Measurements from ENCODE around the gene ME3. TPM values are rescaled to one million over a fixed set of nuclear protein-coding genes. Genes with fewer than 3 reads are reported as not detected.

ME3 gene
- total RNA-seq, 1 experiment from 2014 or later: 0.30 TPM

DNA sequence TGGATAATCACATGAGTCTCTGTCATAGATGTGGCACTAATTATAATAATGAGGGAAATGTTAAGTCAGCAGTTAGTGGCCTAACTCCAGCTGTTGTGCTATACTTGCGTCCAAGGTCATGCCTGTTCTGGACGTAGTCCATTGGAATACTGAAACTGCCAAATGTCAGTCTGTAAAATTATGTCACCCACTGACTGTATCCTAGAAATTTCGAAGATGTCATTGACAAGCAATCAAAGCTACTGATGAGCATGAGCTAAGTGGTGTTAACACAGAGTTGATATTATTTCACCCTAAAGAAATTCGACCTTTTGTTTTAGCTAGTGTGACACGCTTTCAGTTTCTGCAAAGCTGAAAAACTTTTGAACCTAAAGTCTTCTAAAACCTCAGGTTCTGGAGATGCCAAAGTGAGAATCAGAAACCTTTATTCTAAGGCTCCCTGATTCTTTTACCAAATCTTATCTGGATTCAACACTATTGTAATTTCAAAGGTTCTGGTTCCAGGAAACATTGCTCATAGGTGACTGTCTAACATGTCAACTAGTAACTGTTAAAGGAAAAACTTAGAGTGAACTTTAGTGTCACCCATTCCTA lies 14.9 kb upstream of the ME3 start:
- H3K79me2 ChIP-seq (ENCODE audit: insufficient read depth, low read length): no peaks in the 10 kb centered on the region
- no peak overlapping the region for H3K4me3 ChIP-seq (replicated peaks in 1 of 2; ENCODE audit: low read depth in 1 of 2, low read length in 2 of 2)
- H3K4me2 ChIP-seq (ENCODE audit: low read length): no peak overlapping the region
- no peaks in the 10 kb centered on the region for H3K9me2 ChIP-seq (ENCODE audit: insufficient read depth)
- DNase-seq (ENCODE audit: low read depth, low spot score): no peak
- no peaks in the 10 kb centered on the region for H3K9me3 ChIP-seq (ENCODE audit: control insufficient read depth in 1 of 2, insufficient read depth in 1 of 2, low read depth in 1 of 2, low read length in 2 of 2)
- ChIA-PET CTCF (no interaction called here), POLR2A (no interaction called here), RAD21 (ENCODE audit: low non-redundant PET in 1 of 2, low total read pairs in 2 of 2, uncharacterized antibody in 2 of 2, unreplicated experiment in 2 of 2) (no interaction called here)
- H3K36me3 ChIP-seq (ENCODE audit: control insufficient read depth in 1 of 2, insufficient read depth in 2 of 2, low read length in 2 of 2): no peaks in the 10 kb centered on the region
- intact Hi-C loops (cut with micrococcal nuclease): no loop called here
- H3K9ac ChIP-seq (ENCODE audit: low read length): no peak overlapping the region
- TF ChIP-seq ZNF274 (IDR thresholded peaks at IDR 0.05; ENCODE audit: low read depth, low read length) (no peak), YY1 (IDR thresholded peaks at IDR 0.05; ENCODE audit: extremely low read depth, insufficient replicate concordance, low read depth, low read length) (no peak), CEBPB (IDR thresholded peaks at IDR 0.05; ENCODE audit: low read depth) (no peak), SIN3A (IDR thresholded peaks at IDR 0.05; ENCODE audit: low read depth) (no peak), CBX3 (IDR thresholded peaks at IDR 0.05; ENCODE audit: low read depth) (no peak), RAD21 (IDR thresholded peaks at IDR 0.05; ENCODE audit: low read depth) (no peak), SP1 (IDR thresholded peaks at IDR 0.05; ENCODE audit: low read depth) (no peak), POLR2A (IDR thresholded peaks at IDR 0.05; ENCODE audit: borderline replicate concordance, extremely low read depth, insufficient read depth, insufficient read length) (no peak), JUND (IDR thresholded peaks at IDR 0.05) (no peak), SRF (IDR thresholded peaks at IDR 0.05; ENCODE audit: low read depth) (no peak), TCF7L2 (IDR thresholded peaks at IDR 0.05; ENCODE audit: borderline replicate concordance, extremely low read depth, insufficient read depth, insufficient read length) (no peak)
- H3K4me1 ChIP-seq (ENCODE audit: control insufficient read depth in 1 of 2, insufficient read depth in 2 of 2, low read length in 2 of 2): peaks cover 0 to 3% of the 10 kb centered on the region in 2 experiments; a peak in 1 of 4 replicates
- no peak overlapping the region for H2AFZ ChIP-seq (ENCODE audit: low read depth, low read length, poor library complexity, severe bottlenecking)
- H3K27ac ChIP-seq (ENCODE audit: low read depth, low read length): no peak overlapping the region
- no peaks in the 10 kb centered on the region for H3K27me3 ChIP-seq (ENCODE audit: insufficient read depth, low read length)
- H4K20me1 ChIP-seq (ENCODE audit: insufficient read depth): no peaks in the 10 kb centered on the region
- BruUV-seq (replicated peaks): no TSS peak
- ATAC-seq: no peak

DNA sequence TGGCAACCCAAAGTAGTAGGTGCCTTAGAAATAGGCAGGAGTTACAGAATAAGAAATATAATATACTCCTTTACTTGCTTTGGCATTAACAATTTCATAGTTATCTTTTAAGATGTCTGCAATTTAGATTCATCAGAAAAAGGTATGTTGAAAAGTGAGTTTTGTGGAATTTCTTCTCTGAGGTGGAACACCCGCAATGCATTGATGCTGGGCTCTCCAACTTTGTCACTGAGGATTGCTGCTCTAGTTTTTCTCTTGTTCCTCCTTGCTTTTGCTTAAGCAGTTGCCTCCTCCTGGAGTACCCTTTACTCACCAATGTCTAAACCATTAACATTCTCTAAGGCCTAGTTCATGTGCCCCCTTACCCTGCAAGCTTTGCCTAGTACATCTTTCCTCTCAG lies 14.1 kb upstream of the ME3 start:
- H4K20me1 ChIP-seq (ENCODE audit: insufficient read depth): no peaks in the 10 kb centered on the region
- H3K27ac ChIP-seq (ENCODE audit: low read depth, low read length): no peak overlapping the region
- no peak for DNase-seq (ENCODE audit: low read depth, low spot score)
- no peaks in the 10 kb centered on the region for H3K9me3 ChIP-seq (ENCODE audit: control insufficient read depth in 1 of 2, insufficient read depth in 1 of 2, low read depth in 1 of 2, low read length in 2 of 2)
- no TSS peak for BruUV-seq (replicated peaks)
- H3K36me3 ChIP-seq (ENCODE audit: control insufficient read depth in 1 of 2, insufficient read depth in 2 of 2, low read length in 2 of 2): no peaks in the 10 kb centered on the region
- H3K9ac ChIP-seq (ENCODE audit: low read length): no peak overlapping the region
- no peak overlapping the region for H3K4me3 ChIP-seq (replicated peaks in 1 of 2; ENCODE audit: low read depth in 1 of 2, low read length in 2 of 2)
- no peaks in the 10 kb centered on the region for H3K9me2 ChIP-seq (ENCODE audit: insufficient read depth)
- H3K4me2 ChIP-seq (ENCODE audit: low read length): no peak overlapping the region
- H3K4me1 ChIP-seq (ENCODE audit: control insufficient read depth in 1 of 2, insufficient read depth in 2 of 2, low read length in 2 of 2): no peaks in the 10 kb centered on the region
- H3K79me2 ChIP-seq (ENCODE audit: insufficient read depth, low read length): no peaks in the 10 kb centered on the region
- H3K27me3 ChIP-seq (ENCODE audit: insufficient read depth, low read length): no peaks in the 10 kb centered on the region
- ChIA-PET POLR2A (no interaction called here), RAD21 (ENCODE audit: low non-redundant PET in 1 of 2, low total read pairs in 2 of 2, uncharacterized antibody in 2 of 2, unreplicated experiment in 2 of 2) (no interaction called here), CTCF (no interaction called here)
- no peak for ATAC-seq
- H2AFZ ChIP-seq (ENCODE audit: low read depth, low read length, poor library complexity, severe bottlenecking): no peak overlapping the region
- intact Hi-C loops (cut with micrococcal nuclease): no loop called here
- TF ChIP-seq POLR2A (IDR thresholded peaks at IDR 0.05; ENCODE audit: borderline replicate concordance, extremely low read depth, insufficient read depth, insufficient read length) (no peak), JUND (IDR thresholded peaks at IDR 0.05) (no peak), ELF1 (IDR thresholded peaks at IDR 0.05; ENCODE audit: borderline replicate concordance, low read depth) (no peak), RAD21 (IDR thresholded peaks at IDR 0.05; ENCODE audit: low read depth) (no peak), ZFX (IDR thresholded peaks at IDR 0.05) (no peak)
- TF ChIP-seq, protein P1, sequence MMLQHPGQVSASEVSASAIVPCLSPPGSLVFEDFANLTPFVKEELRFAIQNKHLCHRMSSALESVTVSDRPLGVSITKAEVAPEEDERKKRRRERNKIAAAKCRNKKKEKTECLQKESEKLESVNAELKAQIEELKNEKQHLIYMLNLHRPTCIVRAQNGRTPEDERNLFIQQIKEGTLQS (IDR thresholded peaks at IDR 0.05): no peak
- TF ChIP-seq, protein P2, sequence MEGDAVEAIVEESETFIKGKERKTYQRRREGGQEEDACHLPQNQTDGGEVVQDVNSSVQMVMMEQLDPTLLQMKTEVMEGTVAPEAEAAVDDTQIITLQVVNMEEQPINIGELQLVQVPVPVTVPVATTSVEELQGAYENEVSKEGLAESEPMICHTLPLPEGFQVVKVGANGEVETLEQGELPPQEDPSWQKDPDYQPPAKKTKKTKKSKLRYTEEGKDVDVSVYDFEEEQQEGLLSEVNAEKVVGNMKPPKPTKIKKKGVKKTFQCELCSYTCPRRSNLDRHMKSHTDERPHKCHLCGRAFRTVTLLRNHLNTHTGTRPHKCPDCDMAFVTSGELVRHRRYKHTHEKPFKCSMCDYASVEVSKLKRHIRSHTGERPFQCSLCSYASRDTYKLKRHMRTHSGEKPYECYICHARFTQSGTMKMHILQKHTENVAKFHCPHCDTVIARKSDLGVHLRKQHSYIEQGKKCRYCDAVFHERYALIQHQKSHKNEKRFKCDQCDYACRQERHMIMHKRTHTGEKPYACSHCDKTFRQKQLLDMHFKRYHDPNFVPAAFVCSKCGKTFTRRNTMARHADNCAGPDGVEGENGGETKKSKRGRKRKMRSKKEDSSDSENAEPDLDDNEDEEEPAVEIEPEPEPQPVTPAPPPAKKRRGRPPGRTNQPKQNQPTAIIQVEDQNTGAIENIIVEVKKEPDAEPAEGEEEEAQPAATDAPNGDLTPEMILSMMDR (IDR thresholded peaks at IDR 0.05 in 2 of 3, conservative IDR thresholded peaks at IDR 0.05 in 1 of 3; ENCODE audit: borderline replicate concordance in 1 of 3, insufficient read depth in 1 of 3, low read depth in 2 of 3, low read length in 2 of 3): no peak
- TF ChIP-seq, protein P3, sequence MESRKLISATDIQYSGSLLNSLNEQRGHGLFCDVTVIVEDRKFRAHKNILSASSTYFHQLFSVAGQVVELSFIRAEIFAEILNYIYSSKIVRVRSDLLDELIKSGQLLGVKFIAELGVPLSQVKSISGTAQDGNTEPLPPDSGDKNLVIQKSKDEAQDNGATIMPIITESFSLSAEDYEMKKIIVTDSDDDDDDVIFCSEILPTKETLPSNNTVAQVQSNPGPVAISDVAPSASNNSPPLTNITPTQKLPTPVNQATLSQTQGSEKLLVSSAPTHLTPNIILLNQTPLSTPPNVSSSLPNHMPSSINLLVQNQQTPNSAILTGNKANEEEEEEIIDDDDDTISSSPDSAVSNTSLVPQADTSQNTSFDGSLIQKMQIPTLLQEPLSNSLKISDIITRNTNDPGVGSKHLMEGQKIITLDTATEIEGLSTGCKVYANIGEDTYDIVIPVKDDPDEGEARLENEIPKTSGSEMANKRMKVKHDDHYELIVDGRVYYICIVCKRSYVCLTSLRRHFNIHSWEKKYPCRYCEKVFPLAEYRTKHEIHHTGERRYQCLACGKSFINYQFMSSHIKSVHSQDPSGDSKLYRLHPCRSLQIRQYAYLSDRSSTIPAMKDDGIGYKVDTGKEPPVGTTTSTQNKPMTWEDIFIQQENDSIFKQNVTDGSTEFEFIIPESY (IDR thresholded peaks at IDR 0.05; ENCODE audit: extremely low read depth, insufficient replicate concordance, low read length): no peak

All from HCT116 (cell line).